ENCODE results near the gene ARHGEF40. TPM values are rescaled to one million over a fixed set of nuclear protein-coding genes. Genes with fewer than 3 reads are reported as not detected.

Gene ARHGEF40
- polyA plus RNA-seq, 1 experiment: 40.7 TPM

GRCh38 chr14:21104448-21105060 lies 34.5 kb downstream of the ARHGEF40 start:
- CTCF ChIA-PET: interaction anchor here (0.6 to 9.6 kb wide), 36 partner anchors 11 to 763 kb away, joined by 3 to 310 read pairs (median 6); partner anchors contain the start of genes ARHGEF40 and SLC39A2
- no peak for DNase-seq (ENCODE audit: low read depth, low spot score)
- peak; percentile 99 for TF ChIP-seq CTCF (IDR thresholded peaks at IDR 0.05; ENCODE audit: low read depth, low read length)
- Histone ChIP-seq H3K27ac (ENCODE audit: low read depth, low read length) (peak overlapping the region; percentile 98), H3K27me3 (ENCODE audit: control insufficient read depth, insufficient read depth, low read length) (no peaks in the 10 kb centered on the region), H3K9me3 (ENCODE audit: control insufficient read depth, insufficient read depth, low read length) (no peaks in the 10 kb centered on the region; the same call in 1 of the 2 replicates), H3K4me3 (ENCODE audit: low read depth, low read length) (peak overlapping the region; percentile 75)
- POLR2A ChIA-PET: interaction anchor here (0.6 to 2.7 kb wide), 8 partner anchors 9 to 650 kb away, joined by 3 to 24 read pairs (median 8); partner anchors contain the start of genes ARHGEF40 and OSGEP

GRCh38 chr14:21105095-21105494 lies 35.0 kb downstream of the ARHGEF40 start:
- POLR2A ChIA-PET: interaction anchor here (0.6 to 2.7 kb wide), 7 partner anchors 9 to 651 kb away, joined by 3 to 24 read pairs (median 8); partner anchors contain the start of genes ARHGEF40 and OSGEP

DNA sequence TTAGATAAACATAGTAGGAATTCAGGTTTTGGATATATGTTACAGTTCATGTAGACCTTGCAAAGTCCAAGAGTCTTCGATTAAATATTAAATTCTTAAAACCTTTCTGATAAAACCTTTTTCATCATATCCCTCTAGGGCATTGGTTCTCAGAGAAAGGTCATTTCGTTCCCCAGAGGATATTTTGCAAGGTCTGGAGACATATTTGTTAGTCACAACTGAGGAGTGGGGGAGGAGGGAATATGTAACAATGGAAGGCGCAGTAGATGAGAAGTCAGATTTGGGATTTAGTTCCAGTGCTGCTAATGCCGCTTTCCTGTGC lies 36.0 kb downstream of the ARHGEF40 start:
- Histone ChIP-seq H3K27ac (ENCODE audit: low read depth, low read length) (no peak overlapping the region), H3K9me3 (ENCODE audit: control insufficient read depth, insufficient read depth, low read length) (no peaks in the 10 kb centered on the region; the same call in 1 of the 2 replicates), H3K4me3 (ENCODE audit: low read depth, low read length) (no peak overlapping the region), H3K27me3 (ENCODE audit: control insufficient read depth, insufficient read depth, low read length) (no peaks in the 10 kb centered on the region)
- CTCF ChIA-PET: interaction anchor here (0.9 to 9.6 kb wide), 10 partner anchors 9 to 135 kb away, joined by 3 to 310 read pairs (median 36); partner anchors contain the start of gene ARHGEF40
- no peak for DNase-seq (ENCODE audit: low read depth, low spot score)
- no peak for TF ChIP-seq CTCF (IDR thresholded peaks at IDR 0.05; ENCODE audit: low read depth, low read length)
- POLR2A ChIA-PET: interaction anchor here (2.7 kb wide), 1 partner anchor 13 kb away, joined by 14 read pairs; no protein-coding TSS in a partner anchor

More at GRCh38 chr14:21105095-21105494, 35.0 kb downstream of the ARHGEF40 start:
- Histone ChIP-seq H3K4me3 (ENCODE audit: low read depth, low read length) (no peak overlapping the region), H3K27ac (ENCODE audit: low read depth, low read length) (no peak overlapping the region), H3K27me3 (ENCODE audit: control insufficient read depth, insufficient read depth, low read length) (no peaks in the 10 kb centered on the region), H3K9me3 (ENCODE audit: control insufficient read depth, insufficient read depth, low read length) (no peaks in the 10 kb centered on the region; the same call in 1 of the 2 replicates)
- no peak for TF ChIP-seq CTCF (IDR thresholded peaks at IDR 0.05; ENCODE audit: low read depth, low read length)
- CTCF ChIA-PET: interaction anchor here (0.6 to 9.6 kb wide), 33 partner anchors 8 to 764 kb away, joined by 3 to 310 read pairs (median 7); partner anchors contain the start of genes ARHGEF40 and SLC39A2
- DNase-seq (ENCODE audit: low read depth, low spot score): no peak

DNA sequence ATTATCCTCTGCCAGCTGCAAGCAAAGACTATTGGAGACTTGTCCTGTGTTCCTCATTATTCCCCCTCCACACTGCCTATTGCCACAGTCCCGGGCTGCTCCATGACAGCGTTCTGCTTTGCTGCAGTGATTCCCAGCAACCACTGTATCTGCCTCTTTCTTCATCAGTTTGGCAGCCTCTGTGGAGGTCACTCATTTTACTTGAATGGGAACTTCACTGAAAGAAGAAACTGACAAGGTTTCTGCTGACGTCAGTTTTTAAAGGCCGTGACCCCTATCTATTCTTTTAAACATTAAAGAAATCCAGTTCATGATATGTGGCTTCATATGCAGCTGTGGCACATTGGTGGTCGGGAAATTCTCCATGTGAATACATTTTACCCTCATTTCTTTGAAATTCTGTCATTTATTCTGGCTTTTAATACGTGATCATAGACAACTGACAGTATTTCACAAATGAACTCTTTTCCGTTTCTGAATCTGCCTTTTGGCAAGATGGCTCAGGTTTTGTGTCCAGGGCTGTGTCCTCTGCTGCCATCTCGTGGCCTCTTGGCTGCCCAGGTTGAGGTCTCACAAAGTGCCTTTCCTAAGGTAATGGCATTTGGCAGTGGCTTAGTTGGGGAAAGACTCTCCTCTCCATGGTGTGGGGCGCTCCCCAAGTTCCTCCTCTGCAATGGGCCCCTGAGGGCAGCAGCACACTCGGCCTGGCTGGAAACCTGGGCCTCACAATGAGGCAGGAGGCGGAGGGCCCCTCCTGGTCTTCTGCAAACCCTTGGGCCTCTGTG lies 36.6 kb downstream of the ARHGEF40 start:
- no peak overlapping the region for H3K27ac ChIP-seq (ENCODE audit: low read depth, low read length)

More for the DNA sequence above, 36.6 kb downstream of the ARHGEF40 start:
- peak; percentile 98 for TF ChIP-seq CTCF (IDR thresholded peaks at IDR 0.05; ENCODE audit: low read depth, low read length)
- Histone ChIP-seq H3K27me3 (ENCODE audit: control insufficient read depth, insufficient read depth, low read length) (no peaks in the 10 kb centered on the region), H3K9me3 (ENCODE audit: control insufficient read depth, insufficient read depth, low read length) (no peaks in the 10 kb centered on the region; the same call in 1 of the 2 replicates), H3K4me3 (ENCODE audit: low read depth, low read length) (no peak overlapping the region)
- DNase-seq (ENCODE audit: low read depth, low spot score): no peak
- ChIA-PET CTCF (interaction anchor here (0.6 to 9.6 kb wide), 10 partner anchors 10 to 765 kb away, joined by 3 to 310 read pairs (median 4); no protein-coding TSS in a partner anchor), POLR2A (interaction anchor here (2.7 kb wide), 1 partner anchor 14 kb away, joined by 14 read pairs; no protein-coding TSS in a partner anchor)

Measured in AG04450 (cell line).